ENCODE measurements around the gene SRRM4.

SRRM4 gene

DNA sequence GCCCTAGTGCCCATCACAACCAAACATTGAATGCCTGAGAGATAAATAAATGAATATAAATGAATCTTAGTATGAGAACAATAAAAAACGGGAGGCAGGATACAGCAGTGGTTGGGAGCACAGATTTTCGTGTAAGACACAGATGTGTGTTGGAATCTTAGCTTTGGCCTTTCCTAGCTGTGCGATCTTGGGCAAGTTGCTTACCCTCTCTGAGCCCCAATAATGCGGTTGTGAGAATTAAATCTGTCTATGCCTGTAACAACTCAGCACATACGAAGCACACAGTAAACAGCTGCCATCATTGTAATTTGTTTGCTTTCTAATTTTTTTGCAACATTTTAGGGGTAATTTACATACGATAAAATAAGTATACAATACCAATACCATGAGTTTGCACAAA, 89.8 kb downstream of the SRRM4 start:
- TF ChIP-seq TAF1 (IDR thresholded peaks at IDR 0.05; ENCODE audit: borderline replicate concordance, insufficient read depth, low read length) (no peak), POLR2AphosphoS5 (IDR thresholded peaks at IDR 0.05; ENCODE audit: low read depth, low read length) (no peak), SIN3A (IDR thresholded peaks at IDR 0.05; ENCODE audit: borderline replicate concordance, insufficient read depth, low read length) (no peak), FOXP2 (optimal IDR thresholded peaks at IDR 0.05; ENCODE audit: borderline replicate concordance, extremely low read depth, extremely low read length, insufficient read depth) (no peak)
- TF ChIP-seq, protein P1, sequence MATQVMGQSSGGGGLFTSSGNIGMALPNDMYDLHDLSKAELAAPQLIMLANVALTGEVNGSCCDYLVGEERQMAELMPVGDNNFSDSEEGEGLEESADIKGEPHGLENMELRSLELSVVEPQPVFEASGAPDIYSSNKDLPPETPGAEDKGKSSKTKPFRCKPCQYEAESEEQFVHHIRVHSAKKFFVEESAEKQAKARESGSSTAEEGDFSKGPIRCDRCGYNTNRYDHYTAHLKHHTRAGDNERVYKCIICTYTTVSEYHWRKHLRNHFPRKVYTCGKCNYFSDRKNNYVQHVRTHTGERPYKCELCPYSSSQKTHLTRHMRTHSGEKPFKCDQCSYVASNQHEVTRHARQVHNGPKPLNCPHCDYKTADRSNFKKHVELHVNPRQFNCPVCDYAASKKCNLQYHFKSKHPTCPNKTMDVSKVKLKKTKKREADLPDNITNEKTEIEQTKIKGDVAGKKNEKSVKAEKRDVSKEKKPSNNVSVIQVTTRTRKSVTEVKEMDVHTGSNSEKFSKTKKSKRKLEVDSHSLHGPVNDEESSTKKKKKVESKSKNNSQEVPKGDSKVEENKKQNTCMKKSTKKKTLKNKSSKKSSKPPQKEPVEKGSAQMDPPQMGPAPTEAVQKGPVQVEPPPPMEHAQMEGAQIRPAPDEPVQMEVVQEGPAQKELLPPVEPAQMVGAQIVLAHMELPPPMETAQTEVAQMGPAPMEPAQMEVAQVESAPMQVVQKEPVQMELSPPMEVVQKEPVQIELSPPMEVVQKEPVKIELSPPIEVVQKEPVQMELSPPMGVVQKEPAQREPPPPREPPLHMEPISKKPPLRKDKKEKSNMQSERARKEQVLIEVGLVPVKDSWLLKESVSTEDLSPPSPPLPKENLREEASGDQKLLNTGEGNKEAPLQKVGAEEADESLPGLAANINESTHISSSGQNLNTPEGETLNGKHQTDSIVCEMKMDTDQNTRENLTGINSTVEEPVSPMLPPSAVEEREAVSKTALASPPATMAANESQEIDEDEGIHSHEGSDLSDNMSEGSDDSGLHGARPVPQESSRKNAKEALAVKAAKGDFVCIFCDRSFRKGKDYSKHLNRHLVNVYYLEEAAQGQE (IDR thresholded peaks at IDR 0.05; ENCODE audit: insufficient read depth in 1 of 2, low read depth in 2 of 2, low read length in 2 of 2), result no peak

DNA sequence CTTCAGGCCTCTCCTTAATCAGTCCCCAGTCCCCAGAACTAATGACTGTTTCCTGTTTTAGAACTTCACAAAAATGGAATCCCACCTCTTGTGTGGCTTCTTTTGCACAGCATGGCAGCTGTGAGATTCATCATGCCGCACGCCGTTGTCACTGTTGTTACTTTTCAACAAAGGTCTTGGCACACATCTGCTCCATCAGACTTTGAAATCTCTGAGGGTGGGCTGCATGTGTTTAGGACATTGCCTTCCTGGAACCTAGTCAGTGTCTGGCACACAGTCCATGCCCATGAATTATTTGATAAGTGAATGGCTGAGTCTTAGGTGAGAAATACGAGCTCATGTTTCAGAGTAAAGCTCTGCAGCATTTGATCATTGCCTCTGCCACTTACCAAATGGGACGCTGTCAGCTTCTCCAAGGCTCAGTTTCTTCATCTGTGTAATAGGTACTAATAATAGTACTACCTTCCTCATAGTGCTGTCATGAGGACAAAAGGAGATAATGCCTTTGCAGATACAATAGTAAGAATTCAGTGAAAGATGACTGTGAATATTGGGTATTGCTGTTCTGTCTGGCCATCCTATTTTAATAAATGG, 90.4 kb downstream of the SRRM4 start:
- TF ChIP-seq SIN3A (IDR thresholded peaks at IDR 0.05; ENCODE audit: borderline replicate concordance, insufficient read depth, low read length) (no peak), POLR2AphosphoS5 (IDR thresholded peaks at IDR 0.05; ENCODE audit: low read depth, low read length) (no peak), TAF1 (IDR thresholded peaks at IDR 0.05; ENCODE audit: borderline replicate concordance, insufficient read depth, low read length) (no peak), FOXP2 (optimal IDR thresholded peaks at IDR 0.05; ENCODE audit: borderline replicate concordance, extremely low read depth, extremely low read length, insufficient read depth) (no peak)
- TF ChIP-seq, protein P1 (IDR thresholded peaks at IDR 0.05; ENCODE audit: insufficient read depth in 1 of 2, low read depth in 2 of 2, low read length in 2 of 2), result no peak

DNA sequence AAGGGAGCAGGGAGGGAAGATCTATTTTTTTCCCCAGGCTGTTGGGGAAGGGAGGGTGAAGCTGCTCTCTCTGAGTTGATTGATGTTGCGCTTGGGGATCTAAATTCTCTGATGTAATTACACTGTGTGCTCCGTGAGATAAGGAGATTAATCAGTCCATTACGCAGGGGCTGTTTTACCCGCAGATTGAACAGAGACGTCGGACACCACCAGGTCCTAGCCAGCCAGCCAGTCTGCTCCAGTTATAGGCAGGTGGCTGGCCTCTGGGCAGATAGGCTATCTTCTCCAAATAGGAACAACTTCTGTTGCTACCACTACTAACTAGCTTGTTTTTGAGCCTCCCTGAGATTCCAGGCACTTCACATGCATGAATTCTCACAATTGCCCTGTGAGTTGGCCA, 91.1 kb downstream of the SRRM4 start:
- TF ChIP-seq SIN3A (IDR thresholded peaks at IDR 0.05; ENCODE audit: borderline replicate concordance, insufficient read depth, low read length) (no peak), POLR2AphosphoS5 (IDR thresholded peaks at IDR 0.05; ENCODE audit: low read depth, low read length) (no peak)

DNA sequence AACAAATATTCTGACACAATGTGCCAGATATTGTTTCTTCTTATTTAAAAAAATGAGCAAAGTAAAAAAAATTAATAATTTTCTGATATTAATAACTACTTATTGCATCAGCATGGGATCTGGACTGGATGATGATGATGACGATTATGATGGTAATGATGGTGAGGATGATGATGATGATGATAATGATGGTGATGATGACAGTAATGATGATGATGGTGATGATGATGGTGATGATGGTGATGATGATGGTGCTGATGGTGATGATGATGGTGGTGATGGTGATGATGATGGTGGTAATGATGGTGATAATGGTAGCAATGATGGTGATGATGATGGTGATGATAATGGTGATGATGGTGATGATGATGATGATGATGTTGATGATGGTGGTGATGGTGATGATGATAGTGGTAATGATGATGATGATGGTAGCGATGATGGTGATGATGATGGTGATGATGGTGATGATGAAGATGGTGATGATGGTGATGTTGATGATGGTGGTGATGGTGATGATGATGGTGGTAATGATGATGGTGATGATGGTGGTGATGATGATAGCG, 94.0 kb downstream of the SRRM4 start:
- TF ChIP-seq POLR2AphosphoS5 (IDR thresholded peaks at IDR 0.05; ENCODE audit: low read depth, low read length), result no peak
- TF ChIP-seq TAF1 (IDR thresholded peaks at IDR 0.05; ENCODE audit: borderline replicate concordance, insufficient read depth, low read length), result no peak
- no peak for TF ChIP-seq SIN3A (IDR thresholded peaks at IDR 0.05; ENCODE audit: borderline replicate concordance, insufficient read depth, low read length)
- TF ChIP-seq, protein P1 (IDR thresholded peaks at IDR 0.05; ENCODE audit: insufficient read depth in 1 of 2, low read depth in 2 of 2, low read length in 2 of 2), result no peak
- no peak for TF ChIP-seq FOXP2 (optimal IDR thresholded peaks at IDR 0.05; ENCODE audit: borderline replicate concordance, extremely low read depth, extremely low read length, insufficient read depth)

DNA sequence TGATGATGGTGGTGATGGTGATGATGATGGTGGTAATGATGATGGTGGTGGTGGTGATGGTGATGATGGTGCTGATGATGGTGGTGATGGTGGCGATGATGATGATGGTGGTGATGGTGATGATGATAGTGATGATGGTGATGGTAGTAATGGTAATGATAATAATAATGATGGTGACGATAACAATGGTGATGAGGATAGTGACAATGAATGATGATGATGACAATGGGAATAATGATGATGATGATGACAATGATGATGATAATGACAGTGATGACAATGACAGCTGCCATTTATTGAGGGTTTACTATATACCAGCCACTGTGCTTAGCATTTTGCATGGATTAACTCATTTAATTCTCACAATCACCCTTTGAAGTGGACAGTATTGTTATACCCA, 94.6 kb downstream of the SRRM4 start:
- TF ChIP-seq SIN3A (IDR thresholded peaks at IDR 0.05; ENCODE audit: borderline replicate concordance, insufficient read depth, low read length) (no peak), POLR2AphosphoS5 (IDR thresholded peaks at IDR 0.05; ENCODE audit: low read depth, low read length) (no peak), TAF1 (IDR thresholded peaks at IDR 0.05; ENCODE audit: borderline replicate concordance, insufficient read depth, low read length) (no peak), FOXP2 (optimal IDR thresholded peaks at IDR 0.05; ENCODE audit: borderline replicate concordance, extremely low read depth, extremely low read length, insufficient read depth) (no peak)
- TF ChIP-seq, protein P1 (IDR thresholded peaks at IDR 0.05; ENCODE audit: insufficient read depth in 1 of 2, low read depth in 2 of 2, low read length in 2 of 2), result no peak
